ACC112 (cell line): ENCODE measurements around the gene CC2D1A.
A peak's percentile ranks its signal among the peaks of the same experiment; 100 is the strongest.

Source experiments
- H2AFZ ChIP-seq: fragments of 200-600 bp; sonication (generic); one replicate; pipeline ENCODE4 v1.6.0; 2017; ENCODE audit warnings: antibody characterized with exemption, low read length; ENCODE audit not compliant: unreplicated experiment
- H3K27ac ChIP-seq: fragments of 200-600 bp; sonication (generic); 2 replicates; pipeline ENCODE4 v1.5.1; 2014; ENCODE audit warnings: low read depth, mild to moderate bottlenecking, antibody characterized with exemption, low read length, moderate library complexity
- H3K27me3 ChIP-seq: fragments of 200-600 bp; sonication (generic); 2 replicates; pipeline ENCODE4 v1.6.1; 2014; ENCODE audit warnings: mild to moderate bottlenecking, antibody characterized with exemption, low read length, moderate library complexity, mixed read lengths; ENCODE audit not compliant: insufficient read depth
- H3K36me3 ChIP-seq: fragments of 200-600 bp; sonication (generic); 2 replicates; pipeline ENCODE4 v1.6.1; 2016; ENCODE audit warnings: mild to moderate bottlenecking, antibody characterized with exemption, low read length, moderate library complexity, mixed read lengths; ENCODE audit not compliant: insufficient read depth
- H3K4me1 ChIP-seq: fragments of 200-600 bp; sonication (generic); one replicate; pipeline ENCODE4 v1.6.1; 2016; ENCODE audit warnings: low read length, mixed read lengths; ENCODE audit not compliant: insufficient read depth, unreplicated experiment, control insufficient read depth
- H3K4me3 ChIP-seq: fragments of 200-600 bp; sonication (generic); 2 replicates; pipeline ENCODE4 v1.5.1; 2014; ENCODE audit warnings: mild to moderate bottlenecking, low read depth, low read length
- H3K79me2 ChIP-seq: fragments of 200-600 bp; sonication (generic); one replicate; pipeline ENCODE4 v1.6.0; 2016; ENCODE audit warnings: low read length; ENCODE audit not compliant: control insufficient read depth, unreplicated experiment, insufficient read depth

Gene CC2D1A

GRCh38 chr19:13877303-13877702 is 28.7 kb upstream of the CC2D1A start:
- Histone ChIP-seq H3K4me3 (no peak overlapping the region), H3K27me3 (no peaks in the 10 kb centered on the region), H2AFZ (no peak overlapping the region), H3K79me2 (no peaks in the 10 kb centered on the region), H3K4me1 (peaks cover 20% of the 10 kb centered on the region), H3K27ac (no peak overlapping the region), H3K36me3 (no peaks in the 10 kb centered on the region)

GRCh38 chr19:13880059-13881043 is 25.6 kb upstream of the CC2D1A start:
- Histone ChIP-seq H3K27me3 (no peaks in the 10 kb centered on the region), H3K4me3 (peak overlapping the region; percentile 66), H2AFZ (peak overlapping the region; percentile 38), H3K27ac (peak overlapping the region; percentile 60), H3K79me2 (no peaks in the 10 kb centered on the region), H3K36me3 (no peaks in the 10 kb centered on the region), H3K4me1 (peaks cover 20% of the 10 kb centered on the region)

DNA sequence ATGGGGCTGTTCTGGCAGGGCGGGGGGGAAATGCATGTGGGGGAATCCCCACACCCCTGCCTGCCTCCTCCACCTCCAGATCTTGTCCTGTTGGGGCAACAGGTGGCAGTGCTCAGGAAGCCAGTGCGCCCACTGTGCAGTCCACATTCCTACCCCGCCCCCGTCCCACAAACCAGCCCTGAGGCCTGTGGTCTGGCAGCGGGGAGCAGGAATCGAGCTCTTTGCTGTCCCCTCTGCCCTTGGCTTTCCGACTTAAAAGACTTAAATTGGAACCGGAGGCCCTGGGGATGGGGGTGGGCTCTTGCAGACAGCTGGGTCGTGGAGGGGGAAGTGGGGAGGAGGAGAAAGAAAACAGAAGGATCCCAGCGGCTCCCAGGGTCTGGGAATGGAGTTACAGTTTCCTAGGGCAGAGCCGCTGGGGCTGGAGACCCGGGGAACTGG is 24.7 kb upstream of the CC2D1A start:
- H3K27ac ChIP-seq, result no peak overlapping the region
- peaks cover 20% of the 10 kb centered on the region for H3K4me1 ChIP-seq
- no peak overlapping the region for H3K4me3 ChIP-seq
- no peak overlapping the region for H2AFZ ChIP-seq
- H3K36me3 ChIP-seq, result no peaks in the 10 kb centered on the region
- H3K79me2 ChIP-seq, result no peaks in the 10 kb centered on the region
- H3K27me3 ChIP-seq, result no peaks in the 10 kb centered on the region

DNA sequence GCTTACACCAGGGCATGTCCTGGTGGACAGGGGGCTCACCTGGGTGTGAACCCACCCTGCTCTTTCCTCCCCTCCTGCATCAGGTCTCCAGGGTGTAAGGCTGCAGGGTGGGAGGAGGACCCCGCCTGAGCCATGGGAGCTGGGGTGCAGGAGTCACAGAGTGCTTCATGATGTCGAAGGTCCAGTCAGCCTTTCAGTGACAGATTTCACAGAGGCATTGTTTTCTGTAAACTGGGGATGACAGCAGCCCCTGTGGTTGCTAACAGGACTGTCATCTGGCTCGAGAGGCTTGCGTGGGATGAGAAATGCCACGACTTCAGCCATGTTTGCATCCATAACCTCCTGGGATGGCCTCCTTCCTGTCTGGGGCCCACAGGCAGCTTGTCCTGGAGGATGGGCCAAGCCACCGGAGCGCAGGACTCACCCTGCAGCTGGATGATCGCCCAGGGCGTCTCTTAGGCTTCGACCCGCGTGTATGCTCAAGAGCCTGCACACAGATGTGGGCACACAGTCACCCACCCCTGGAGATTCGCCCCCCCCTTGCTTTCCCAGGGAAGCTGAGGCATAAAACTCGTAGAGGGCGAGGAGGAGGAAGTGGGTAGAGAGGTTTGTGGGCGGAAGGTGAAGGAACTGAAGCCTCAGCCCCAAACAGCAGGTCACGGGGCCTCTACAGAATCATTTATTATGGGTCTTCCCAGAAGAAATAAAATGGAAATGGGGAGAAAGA is 24.1 kb upstream of the CC2D1A start:
- Histone ChIP-seq H3K27me3 (no peaks in the 10 kb centered on the region), H3K27ac (no peak overlapping the region; the same call in 1 of the 2 replicates), H3K36me3 (no peaks in the 10 kb centered on the region), H3K4me3 (no peak overlapping the region), H2AFZ (no peak overlapping the region), H3K79me2 (no peaks in the 10 kb centered on the region), H3K4me1 (peaks cover 20% of the 10 kb centered on the region)

GRCh38 chr19:13882419-13882795 is 23.6 kb upstream of the CC2D1A start:
- Histone ChIP-seq H3K79me2 (no peaks in the 10 kb centered on the region), H3K4me1 (peaks cover 20% of the 10 kb centered on the region), H3K27me3 (no peaks in the 10 kb centered on the region), H3K36me3 (no peaks in the 10 kb centered on the region), H3K27ac (no peak overlapping the region), H2AFZ (no peak overlapping the region), H3K4me3 (no peak overlapping the region)

GRCh38 chr19:13882836-13883235 is 23.2 kb upstream of the CC2D1A start:
- Histone ChIP-seq H2AFZ (no peak overlapping the region), H3K27ac (no peak overlapping the region), H3K4me1 (peaks cover 20% of the 10 kb centered on the region), H3K79me2 (no peaks in the 10 kb centered on the region), H3K4me3 (no peak overlapping the region), H3K27me3 (no peaks in the 10 kb centered on the region), H3K36me3 (no peaks in the 10 kb centered on the region)

DNA sequence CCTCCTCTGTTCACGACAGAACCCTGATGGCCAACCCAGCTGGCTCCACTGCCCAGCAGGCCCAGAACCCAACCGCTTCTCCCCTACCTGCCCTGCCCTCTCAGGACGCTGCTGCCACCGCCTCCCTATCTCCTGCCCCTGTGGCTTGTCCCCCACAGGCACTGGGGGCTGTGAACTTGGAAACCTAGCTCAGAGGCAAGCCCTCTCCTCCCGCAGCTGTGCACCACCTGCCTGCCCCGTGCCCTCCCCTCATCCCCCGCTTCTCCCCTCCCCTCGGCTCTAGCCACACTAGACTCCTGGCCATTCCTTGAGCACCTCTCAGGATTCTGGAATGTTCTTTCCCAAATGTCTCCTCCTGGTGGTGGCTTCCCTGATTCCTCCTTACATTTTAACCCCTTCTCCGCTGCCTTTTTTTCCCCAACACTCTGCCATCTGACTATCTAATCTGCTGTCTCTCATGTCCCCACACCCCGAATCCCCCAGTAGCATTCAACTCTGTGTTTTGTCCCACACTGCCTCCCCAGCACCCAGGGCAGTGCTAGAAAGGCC is 22.4 kb upstream of the CC2D1A start:
- Histone ChIP-seq H3K27me3 (no peaks in the 10 kb centered on the region), H3K4me1 (peaks cover 20% of the 10 kb centered on the region), H3K4me3 (no peak overlapping the region), H3K36me3 (no peaks in the 10 kb centered on the region), H3K27ac (no peak overlapping the region), H3K79me2 (no peaks in the 10 kb centered on the region), H2AFZ (no peak overlapping the region)

GRCh38 chr19:13884726-13885591 is 21.0 kb upstream of the CC2D1A start:
- no peaks in the 10 kb centered on the region for H3K36me3 ChIP-seq
- peaks cover 20% of the 10 kb centered on the region for H3K4me1 ChIP-seq
- H3K27ac ChIP-seq, result no peak overlapping the region
- H2AFZ ChIP-seq, result no peak overlapping the region
- no peaks in the 10 kb centered on the region for H3K27me3 ChIP-seq
- H3K4me3 ChIP-seq, result no peak overlapping the region
- no peaks in the 10 kb centered on the region for H3K79me2 ChIP-seq

GRCh38 chr19:13885826-13886365 is 20.1 kb upstream of the CC2D1A start:
- no peak overlapping the region for H2AFZ ChIP-seq
- H3K4me3 ChIP-seq, result no peak overlapping the region
- H3K79me2 ChIP-seq, result no peaks in the 10 kb centered on the region
- no peak overlapping the region for H3K27ac ChIP-seq
- no peaks in the 10 kb centered on the region for H3K27me3 ChIP-seq
- no peaks in the 10 kb centered on the region for H3K36me3 ChIP-seq
- peaks cover 13% of the 10 kb centered on the region for H3K4me1 ChIP-seq

DNA sequence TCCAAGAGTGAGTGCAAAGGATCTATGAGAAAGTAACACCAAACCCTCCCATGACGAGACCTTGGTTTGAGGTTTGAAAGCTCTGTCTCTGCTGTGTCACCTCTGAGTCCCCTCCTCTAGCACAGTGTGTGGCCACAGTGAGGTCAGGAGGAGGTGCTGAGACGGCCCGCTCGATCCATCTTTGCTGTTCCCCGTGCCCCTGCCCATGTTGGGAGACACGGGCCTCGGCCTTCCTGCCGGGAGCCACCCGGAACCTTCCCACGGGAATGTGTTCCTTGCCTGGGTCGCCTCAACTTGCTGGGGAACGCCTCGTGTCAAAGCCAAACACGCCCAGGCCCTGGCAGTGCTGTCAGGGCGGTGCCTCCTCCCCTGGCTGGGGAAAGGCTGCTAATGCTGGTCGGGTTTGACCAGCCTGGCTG is 19.0 kb upstream of the CC2D1A start:
- no peaks in the 10 kb centered on the region for H3K79me2 ChIP-seq
- no peaks in the 10 kb centered on the region for H3K27me3 ChIP-seq
- no peak overlapping the region for H3K4me3 ChIP-seq
- no peak overlapping the region for H2AFZ ChIP-seq
- H3K27ac ChIP-seq, result no peak overlapping the region
- H3K36me3 ChIP-seq, result no peaks in the 10 kb centered on the region
- H3K4me1 ChIP-seq, result peaks cover 2% of the 10 kb centered on the region
